CD4-positive, alpha-beta memory T cell (primary cell): Measurements from ENCODE around the gene ELOVL3. TPM values are rescaled to one million over a fixed set of nuclear protein-coding genes. Genes with fewer than 3 reads are reported as not detected.
A peak's percentile ranks its signal among the peaks of the same experiment; 100 is the strongest.

Experiments
- CTCF ChIA-PET: fragments of 350-600 bp; sonication (Branson Sonifier 250); formaldehyde crosslinking; loops from one replicate; lab custom pipeline; 2021; ENCODE audit warnings: inconsistent platforms; ENCODE audit not compliant: partially characterized antibody; lab: Charles Lee
- POLR2A ChIA-PET: fragments of 350-600 bp; sonication (Branson Sonifier 250); formaldehyde crosslinking; loops from one replicate; lab custom pipeline; 2021; ENCODE audit not compliant: partially characterized antibody; lab: Charles Lee
- DNase-seq, 5 donors: peaks; one replicate each; pipeline versions ENCODE4 v3.0.0 to v3.0.0-alpha.2; 2020 to 2022; ENCODE audit warnings: mixed read lengths in 1 of 5
- H3K27ac ChIP-seq: one replicate; pipeline ENCODE4 v1.7.0; 2013; ENCODE audit warnings: low read depth, low read length
- H3K27me3 ChIP-seq: 2 replicates; pipeline ENCODE4 v1.7.0; 2013; ENCODE audit warnings: mild to moderate bottlenecking, low read length, moderate library complexity; ENCODE audit not compliant: insufficient read depth
- H3K36me3 ChIP-seq: 2 replicates; pipeline ENCODE4 v1.7.0; 2013; ENCODE audit warnings: mild to moderate bottlenecking, low read length, moderate library complexity; ENCODE audit not compliant: insufficient read depth
- H3K4me1 ChIP-seq: 2 replicates; pipeline ENCODE4 v1.7.0; 2013; ENCODE audit warnings: mild to moderate bottlenecking, low read length, moderate library complexity; ENCODE audit not compliant: insufficient read depth
- H3K4me3 ChIP-seq, 2 donors: one replicate each; pipeline ENCODE4 v1.7.0; 2013; ENCODE audit warnings: low read length in 2 of 2, mild to moderate bottlenecking in 1 of 2
- H3K9me3 ChIP-seq, 2 donors: one replicate each; pipeline ENCODE4 v1.7.0; 2013; ENCODE audit warnings: low read length in 2 of 2, control low read depth in 1 of 2; ENCODE audit not compliant: control insufficient read depth in 1 of 2
- H3K27ac Mint-ChIP-seq, 7 donors: one replicate each; pipeline ENCODE4 v1.8.0; 2020 to 2021; ENCODE audit warnings: mixed read lengths in 7 of 7, mild to moderate bottlenecking in 6 of 7, inconsistent platforms in 3 of 7, moderate library complexity in 3 of 7
- H3K27me3 Mint-ChIP-seq, 2 donors: one replicate each; pipeline ENCODE4 v1.8.0; 2020 to 2021; ENCODE audit warnings: mixed read lengths in 2 of 2
- H3K36me3 Mint-ChIP-seq, 2 donors: one replicate each; pipeline ENCODE4 v1.8.0; 2020 to 2021; ENCODE audit warnings: mixed read lengths in 2 of 2, inconsistent platforms in 1 of 2, mild to moderate bottlenecking in 1 of 2
- H3K4me1 Mint-ChIP-seq, 4 donors: one replicate each; pipeline ENCODE4 v1.8.0; 2020 to 2021; ENCODE audit warnings: mixed read lengths in 4 of 4, mild to moderate bottlenecking in 1 of 4
- H3K4me3 Mint-ChIP-seq, 8 donors: one replicate each; pipeline ENCODE4 v1.8.0; 2020 to 2021; ENCODE audit warnings: mixed read lengths in 8 of 8, mild to moderate bottlenecking in 7 of 8, moderate library complexity in 6 of 8, inconsistent platforms in 3 of 8
- H3K9me3 Mint-ChIP-seq, 8 donors: one replicate each; pipeline ENCODE4 v1.8.0; 2020 to 2021; ENCODE audit warnings: mixed read lengths in 8 of 8, mild to moderate bottlenecking in 5 of 8, inconsistent platforms in 3 of 8, moderate library complexity in 1 of 8
- intact Hi-C: fragments of 100-400 bp; cut with micrococcal nuclease; formaldehyde crosslinking; loops from one replicate; pipeline ENCODE4 v1.15.1; 2023
- polyA plus RNA-seq, 2 donors: library from polyadenylated mRNA; unstranded; fragments of 300-500 nt; fragmentation: Illumina TruSeq; gene quantifications; one replicate each; pipeline ENCODE4 v1.2.3, GENCODE V29; 2021
- total RNA-seq, 2 experiments: library from RNA; stranded (reverse); gene quantifications; one replicate each; pipeline ENCODE4 v1.2.3, GENCODE V29; 2021

Gene ELOVL3
- total and polyA plus RNA-seq, 4 experiments from 2014 or later: not detected

GRCh38 chr10:102241032-102241443, 14.9 kb downstream of the ELOVL3 start:
- intact Hi-C loops: loop anchor here (1.0 kb wide), 1 partner anchor 10 kb away; no protein-coding TSS in a partner anchor
- Mint-ChIP-seq H3K27me3 (peaks cover 3 to 16% of the 10 kb centered on the region in 2 donors), H3K27ac (no peak overlapping the region), H3K9me3 (no peaks in the 10 kb centered on the region), H3K4me3 (peak overlapping the region; percentile 53 to 84 (median 66)), H3K36me3 (peaks cover 0 to 1% of the 10 kb centered on the region in 2 donors), H3K4me1 (peaks cover 17 to 34% (median 21%) of the 10 kb centered on the region in 4 donors)
- Histone ChIP-seq H3K4me1 (peaks cover 28% of the 10 kb centered on the region), H3K9me3 (no peaks in the 10 kb centered on the region), H3K4me3 (peak overlapping the region in 1 of 2 donors; percentile 57), H3K27ac (no peak overlapping the region), H3K27me3 (peaks cover 6% of the 10 kb centered on the region), H3K36me3 (no peaks in the 10 kb centered on the region)
- ChIA-PET CTCF (interaction anchor here (3.1 to 24.6 kb wide), 2 partner anchors 10 to 111 kb away, joined by 32 to 549 read pairs; no protein-coding TSS in a partner anchor), POLR2A (interaction anchor here (0.9 to 2.0 kb wide), 4 partner anchors 9 to 15 kb away, joined by 3 to 10 read pairs (median 4); partner anchors contain the start of gene ELOVL3)
- peak in 1 of 5 donors; percentile 10 for DNase-seq

- peaks cover 0 to 5% of the 10 kb centered on the region in 2 donors for H3K36me3 Mint-ChIP-seq
- ChIA-PET POLR2A (interaction anchor here (0.9 to 2.0 kb wide), 4 partner anchors 10 to 16 kb away, joined by 3 to 10 read pairs (median 4); partner anchors contain the start of gene ELOVL3), CTCF (interaction anchor here (3.1 to 24.6 kb wide), 2 partner anchors 11 to 110 kb away, joined by 32 to 549 read pairs; no protein-coding TSS in a partner anchor)
- Histone ChIP-seq H3K9me3 (no peaks in the 10 kb centered on the region), H3K4me1 (peaks cover 33% of the 10 kb centered on the region), H3K27me3 (peaks cover 6% of the 10 kb centered on the region), H3K4me3 (peak within 1 kb of the TSS; percentile 27 to 57), H3K36me3 (no peaks in the 10 kb centered on the region), H3K27ac (no peak within 1 kb of the TSS)
- peak; percentile 84 to 90 (median 88) for DNase-seq
- peaks cover 3 to 16% of the 10 kb centered on the region in 2 donors for H3K27me3 Mint-ChIP-seq
- peaks cover 23 to 40% (median 27%) of the 10 kb centered on the region in 4 donors for H3K4me1 Mint-ChIP-seq
- H3K27ac Mint-ChIP-seq: peak within 1 kb of the TSS in 5 of 7 donors; percentile 1 to 90 (median 56)
- H3K4me3 Mint-ChIP-seq: peak within 1 kb of the TSS; percentile 81 to 92 (median 88)
- H3K9me3 Mint-ChIP-seq: no peaks in the 10 kb centered on the region
- intact Hi-C loops: loop anchor here (1.0 kb wide), 1 partner anchor 10 kb away; no protein-coding TSS in a partner anchor
Measured at GRCh38 chr10:102241444-102242117, 15.5 kb downstream of the ELOVL3 start, which contains the start of gene PITX3. PITX3 (minus strand) TSS chr10:102241512; CDS start chr10:102232080, 9,432 bp downstream.

DNA sequence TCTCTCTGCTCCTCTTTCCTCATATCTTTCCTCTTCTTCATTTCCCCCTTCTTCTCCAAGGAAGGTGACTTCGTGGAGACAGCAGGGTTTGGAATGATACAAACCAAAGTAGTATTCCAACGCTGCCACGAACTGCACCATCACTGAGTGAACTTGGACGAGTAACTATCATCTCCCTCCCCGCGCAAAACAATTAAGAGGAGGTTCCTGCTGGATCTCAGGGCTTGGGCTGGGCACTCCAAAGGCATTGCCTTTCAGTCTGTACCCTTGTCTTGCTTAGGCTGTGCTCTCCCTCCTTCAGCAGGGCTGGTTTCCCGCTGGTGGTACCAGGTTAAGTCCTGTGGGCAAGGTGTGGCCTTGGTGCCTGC, 16.0 kb downstream of the ELOVL3 start:
- H3K36me3 Mint-ChIP-seq: peaks cover 0 to 5% of the 10 kb centered on the region in 2 donors
- Histone ChIP-seq H3K36me3 (no peaks in the 10 kb centered on the region), H3K4me3 (peak overlapping the region; percentile 27 to 57), H3K9me3 (no peaks in the 10 kb centered on the region), H3K27ac (no peak overlapping the region), H3K4me1 (peaks cover 38% of the 10 kb centered on the region), H3K27me3 (peaks cover 6% of the 10 kb centered on the region)
- H3K4me3 Mint-ChIP-seq: peak overlapping the region; percentile 81 to 92 (median 88)
- intact Hi-C loops: no loop called here
- peaks cover 28 to 45% (median 32%) of the 10 kb centered on the region in 4 donors for H3K4me1 Mint-ChIP-seq
- POLR2A ChIA-PET: no interaction called here
- no peaks in the 10 kb centered on the region for H3K9me3 Mint-ChIP-seq
- H3K27ac Mint-ChIP-seq: peak overlapping the region in 4 of 7 donors; percentile 1 to 90 (median 50)
- peaks cover 3 to 16% of the 10 kb centered on the region in 2 donors for H3K27me3 Mint-ChIP-seq
- DNase-seq: peak in 1 of 5 donors; percentile 9
- CTCF ChIA-PET: interaction anchor here (1.2 to 3.1 kb wide), 2 partner anchors 11 to 12 kb away, joined by 3 to 32 read pairs; no protein-coding TSS in a partner anchor

DNA sequence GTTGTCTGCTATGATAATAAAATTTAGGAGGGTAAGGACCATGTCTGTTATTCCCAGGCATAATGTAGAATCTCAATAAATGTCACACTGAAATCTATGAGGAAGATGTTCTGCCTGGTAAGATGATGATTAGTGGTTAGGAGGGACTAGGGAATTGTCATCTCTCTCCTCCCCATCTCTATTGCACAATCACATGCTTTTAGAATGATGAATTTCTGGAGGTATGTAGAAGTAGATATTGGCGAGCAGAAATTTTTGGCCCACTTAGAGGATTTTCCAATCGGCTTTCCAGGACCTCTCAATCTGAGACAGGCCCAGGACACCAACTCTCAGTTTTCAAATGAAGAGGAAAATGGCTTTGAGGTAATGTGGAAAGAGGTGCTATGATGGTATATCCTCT, 17.2 kb downstream of the ELOVL3 start:
- Histone ChIP-seq H3K9me3 (no peaks in the 10 kb centered on the region), H3K27ac (no peak overlapping the region), H3K36me3 (peaks cover 6% of the 10 kb centered on the region), H3K4me1 (peaks cover 50% of the 10 kb centered on the region), H3K27me3 (peaks cover 6% of the 10 kb centered on the region), H3K4me3 (no peak overlapping the region)
- Mint-ChIP-seq H3K9me3 (no peaks in the 10 kb centered on the region), H3K4me1 (peaks cover 36 to 57% (median 43%) of the 10 kb centered on the region in 4 donors), H3K27me3 (peaks cover 3 to 16% of the 10 kb centered on the region in 2 donors), H3K4me3 (peak overlapping the region in 6 of 8 donors; percentile 5 to 70 (median 20)), H3K27ac (no peak overlapping the region), H3K36me3 (peaks cover 4 to 9% of the 10 kb centered on the region in 2 donors)
- no peak for DNase-seq
- ChIA-PET POLR2A (no interaction called here), CTCF (interaction anchor here (1.2 to 3.6 kb wide), 2 partner anchors 13 kb away, joined by 3 to 31 read pairs; no protein-coding TSS in a partner anchor)
- intact Hi-C loops: no loop called here

GRCh38 chr10:102245082-102245931, 19.2 kb downstream of the ELOVL3 start, which contains the start of gene GBF1:
GBF1 (plus strand) TSS chr10:102245532; CDS start chr10:102258939, 13,407 bp downstream.
- H3K4me3 Mint-ChIP-seq: peak within 1 kb of the TSS; percentile 84 to 99 (median 98)
- H3K4me1 ChIP-seq: peaks cover 64% of the 10 kb centered on the region
- peak within 1 kb of the TSS; percentile 89 to 98 (median 97) for H3K27ac Mint-ChIP-seq
- no peaks in the 10 kb centered on the region for H3K9me3 Mint-ChIP-seq
- H3K27ac ChIP-seq: peak within 1 kb of the TSS; percentile 96
- H3K9me3 ChIP-seq: no peaks in the 10 kb centered on the region
- H3K36me3 ChIP-seq: peaks cover 7% of the 10 kb centered on the region
- DNase-seq: peak; percentile 95 to 98 (median 96)
- ChIA-PET CTCF (interaction anchor here (1.1 to 3.6 kb wide), 7 partner anchors 8 to 178 kb away, joined by 3 to 31 read pairs (median 4); no protein-coding TSS in a partner anchor), POLR2A (interaction anchor here (0.6 to 2.4 kb wide), 19 partner anchors 9 to 1213 kb away, joined by 3 to 14 read pairs (median 4); partner anchors contain the start of genes ACTR1A, DPCD, ELOVL3 and FBXL15)
- peaks cover 38 to 66% (median 50%) of the 10 kb centered on the region in 4 donors for H3K4me1 Mint-ChIP-seq
- intact Hi-C loops: loop anchor here (1.0 to 2.0 kb wide), 9 partner anchors 14 to 893 kb away; partner anchors contain the start of genes ELOVL3, NOLC1 and SUFU
- peaks cover 7 to 12% of the 10 kb centered on the region in 2 donors for H3K36me3 Mint-ChIP-seq
- peak within 1 kb of the TSS; percentile 51 to 94 for H3K4me3 ChIP-seq
- peaks cover 3 to 16% of the 10 kb centered on the region in 2 donors for H3K27me3 Mint-ChIP-seq
- H3K27me3 ChIP-seq: peaks cover 6% of the 10 kb centered on the region

GRCh38 chr10:102245932-102246251, 19.8 kb downstream of the ELOVL3 start:
- Histone ChIP-seq H3K36me3 (peaks cover 7% of the 10 kb centered on the region), H3K4me3 (peak overlapping the region; percentile 51 to 94), H3K9me3 (no peaks in the 10 kb centered on the region), H3K27me3 (peaks cover 5% of the 10 kb centered on the region), H3K27ac (peak overlapping the region; percentile 96), H3K4me1 (peaks cover 60% of the 10 kb centered on the region)
- DNase-seq: no peak
- intact Hi-C loops: loop anchor here (1.0 to 2.0 kb wide), 9 partner anchors 15 to 893 kb away; partner anchors contain the start of genes ELOVL3, NOLC1 and SUFU
- Mint-ChIP-seq H3K4me1 (peaks cover 37 to 62% (median 49%) of the 10 kb centered on the region in 4 donors), H3K27ac (peak overlapping the region; percentile 89 to 98 (median 97)), H3K27me3 (peaks cover 3 to 15% of the 10 kb centered on the region in 2 donors), H3K9me3 (no peaks in the 10 kb centered on the region), H3K4me3 (peak overlapping the region; percentile 84 to 99 (median 98)), H3K36me3 (peaks cover 7 to 12% of the 10 kb centered on the region in 2 donors)
- POLR2A ChIA-PET: interaction anchor here (0.7 to 2.4 kb wide), 16 partner anchors 9 to 1214 kb away, joined by 3 to 14 read pairs (median 4); partner anchors contain the start of genes ACTR1A, DPCD, ELOVL3 and FBXL15
- CTCF ChIA-PET: interaction anchor here (1.1 to 3.6 kb wide), 7 partner anchors 8 to 178 kb away, joined by 3 to 31 read pairs (median 4); no protein-coding TSS in a partner anchor
